ENCODE results near the gene RFX7.

DNA sequence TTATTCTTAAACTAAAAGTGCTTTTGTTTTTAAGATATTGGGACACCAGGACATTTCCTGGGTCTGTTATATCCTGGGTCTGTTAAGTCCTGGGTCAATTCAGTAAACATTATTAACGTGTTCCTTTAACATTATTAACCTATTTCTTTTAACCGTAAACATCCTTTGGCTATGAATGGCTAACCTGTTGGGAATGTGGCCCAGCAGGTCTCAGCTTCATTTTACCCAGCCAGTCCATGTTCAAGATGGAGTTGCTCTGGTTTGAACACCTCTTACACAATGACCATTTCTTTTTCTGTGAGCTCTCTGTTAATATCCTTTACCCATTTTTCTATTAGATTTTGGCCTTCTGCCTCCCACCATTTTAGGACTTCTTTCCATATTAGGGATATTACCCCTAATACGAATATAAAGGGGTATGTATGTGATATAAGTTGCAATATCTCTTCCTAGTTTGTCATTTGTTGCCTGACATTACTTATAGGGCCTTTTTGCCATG, 161.4 kb downstream of the RFX7 start:
- TF ChIP-seq, protein P1, sequence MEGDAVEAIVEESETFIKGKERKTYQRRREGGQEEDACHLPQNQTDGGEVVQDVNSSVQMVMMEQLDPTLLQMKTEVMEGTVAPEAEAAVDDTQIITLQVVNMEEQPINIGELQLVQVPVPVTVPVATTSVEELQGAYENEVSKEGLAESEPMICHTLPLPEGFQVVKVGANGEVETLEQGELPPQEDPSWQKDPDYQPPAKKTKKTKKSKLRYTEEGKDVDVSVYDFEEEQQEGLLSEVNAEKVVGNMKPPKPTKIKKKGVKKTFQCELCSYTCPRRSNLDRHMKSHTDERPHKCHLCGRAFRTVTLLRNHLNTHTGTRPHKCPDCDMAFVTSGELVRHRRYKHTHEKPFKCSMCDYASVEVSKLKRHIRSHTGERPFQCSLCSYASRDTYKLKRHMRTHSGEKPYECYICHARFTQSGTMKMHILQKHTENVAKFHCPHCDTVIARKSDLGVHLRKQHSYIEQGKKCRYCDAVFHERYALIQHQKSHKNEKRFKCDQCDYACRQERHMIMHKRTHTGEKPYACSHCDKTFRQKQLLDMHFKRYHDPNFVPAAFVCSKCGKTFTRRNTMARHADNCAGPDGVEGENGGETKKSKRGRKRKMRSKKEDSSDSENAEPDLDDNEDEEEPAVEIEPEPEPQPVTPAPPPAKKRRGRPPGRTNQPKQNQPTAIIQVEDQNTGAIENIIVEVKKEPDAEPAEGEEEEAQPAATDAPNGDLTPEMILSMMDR (IDR thresholded peaks at IDR 0.05; ENCODE audit: low read depth, low read length, poor library complexity, severe bottlenecking), result no peak
- no peak for TF ChIP-seq EZH2phosphoT487 (IDR thresholded peaks at IDR 0.05; ENCODE audit: borderline replicate concordance, low read length)

Data from DOHH2 (cell line).